AG09309 (cell line): Measurements from ENCODE around the gene LHX1.

Source experiments
- DNase-seq: peaks from one replicate; pipeline ENCODE4 v3.0.0-alpha.2; 2010; ENCODE audit warnings: low read depth
- H3K4me3 ChIP-seq: 2 replicates; pipeline ENCODE4 v1.5.1; 2011; ENCODE audit warnings: mild to moderate bottlenecking, low read depth, low read length, moderate library complexity; ENCODE audit not compliant: control insufficient read depth
- TF ChIP-seq, protein P1 (sequence below): IDR thresholded peaks from 2 replicates; pipeline ENCODE4 v1.5.1; 2011; ENCODE audit warnings: mild to moderate bottlenecking, low read depth, low read length, inconsistent platforms; ENCODE audit not compliant: insufficient read depth, control insufficient read depth; ENCODE audit errors: missing control alignments

The LHX1 gene

DNA sequence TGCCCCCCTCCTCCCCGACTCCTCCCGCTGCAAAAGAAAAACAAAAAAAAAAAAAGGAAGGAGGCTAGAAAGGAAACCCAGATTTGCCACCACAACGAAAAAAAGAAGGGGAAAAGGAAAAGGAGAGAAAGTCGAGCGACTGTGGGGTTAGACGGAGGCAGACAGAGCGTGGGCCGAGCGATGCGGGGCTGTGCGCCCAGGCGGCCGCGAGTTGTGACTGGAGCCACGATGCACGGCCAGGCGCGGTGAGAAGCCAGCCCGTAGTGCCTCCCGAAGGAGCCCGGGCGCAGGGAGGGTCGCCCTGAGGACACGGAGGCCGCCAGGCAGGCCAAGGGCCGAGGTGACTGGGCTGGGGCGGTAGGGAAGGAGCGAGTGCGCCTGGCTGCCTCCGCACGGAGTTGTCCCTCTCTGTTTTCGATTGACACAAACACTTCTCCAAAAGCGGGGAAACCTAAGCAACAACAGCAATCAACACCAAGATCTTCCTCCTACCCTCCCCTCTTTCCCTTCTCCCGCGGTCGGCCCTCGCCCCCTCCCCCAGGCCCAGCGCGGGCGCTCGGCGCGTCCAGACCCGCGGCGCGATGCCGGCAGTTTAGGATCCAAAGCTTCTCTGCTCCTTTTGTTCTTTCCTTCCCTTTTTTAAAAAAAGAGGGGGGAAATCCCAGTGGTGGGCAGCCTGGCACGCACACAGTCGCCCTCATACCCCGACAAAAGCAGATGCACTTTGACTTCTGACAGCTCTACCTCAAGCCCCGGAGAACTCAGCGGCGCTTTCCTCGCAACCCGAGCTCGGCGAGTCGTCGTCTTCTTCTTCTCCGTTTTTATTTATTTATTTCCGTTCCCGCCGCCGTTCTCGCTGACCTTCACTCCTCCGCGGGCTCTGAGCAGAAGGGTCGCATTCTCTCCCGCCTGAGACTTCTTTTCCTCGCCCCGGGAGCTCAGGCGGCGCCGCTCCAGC is at the start of gene LHX1:
TSS of gene LHX1 (plus strand) at position 475 of the 958 bp plus-strand sequence. CDS start 723 bp downstream, outside the sequence.
- no peak within 1 kb of the TSS for H3K4me3 ChIP-seq
- TF ChIP-seq, protein P1, sequence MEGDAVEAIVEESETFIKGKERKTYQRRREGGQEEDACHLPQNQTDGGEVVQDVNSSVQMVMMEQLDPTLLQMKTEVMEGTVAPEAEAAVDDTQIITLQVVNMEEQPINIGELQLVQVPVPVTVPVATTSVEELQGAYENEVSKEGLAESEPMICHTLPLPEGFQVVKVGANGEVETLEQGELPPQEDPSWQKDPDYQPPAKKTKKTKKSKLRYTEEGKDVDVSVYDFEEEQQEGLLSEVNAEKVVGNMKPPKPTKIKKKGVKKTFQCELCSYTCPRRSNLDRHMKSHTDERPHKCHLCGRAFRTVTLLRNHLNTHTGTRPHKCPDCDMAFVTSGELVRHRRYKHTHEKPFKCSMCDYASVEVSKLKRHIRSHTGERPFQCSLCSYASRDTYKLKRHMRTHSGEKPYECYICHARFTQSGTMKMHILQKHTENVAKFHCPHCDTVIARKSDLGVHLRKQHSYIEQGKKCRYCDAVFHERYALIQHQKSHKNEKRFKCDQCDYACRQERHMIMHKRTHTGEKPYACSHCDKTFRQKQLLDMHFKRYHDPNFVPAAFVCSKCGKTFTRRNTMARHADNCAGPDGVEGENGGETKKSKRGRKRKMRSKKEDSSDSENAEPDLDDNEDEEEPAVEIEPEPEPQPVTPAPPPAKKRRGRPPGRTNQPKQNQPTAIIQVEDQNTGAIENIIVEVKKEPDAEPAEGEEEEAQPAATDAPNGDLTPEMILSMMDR = no peak
- no peak for DNase-seq

DNA sequence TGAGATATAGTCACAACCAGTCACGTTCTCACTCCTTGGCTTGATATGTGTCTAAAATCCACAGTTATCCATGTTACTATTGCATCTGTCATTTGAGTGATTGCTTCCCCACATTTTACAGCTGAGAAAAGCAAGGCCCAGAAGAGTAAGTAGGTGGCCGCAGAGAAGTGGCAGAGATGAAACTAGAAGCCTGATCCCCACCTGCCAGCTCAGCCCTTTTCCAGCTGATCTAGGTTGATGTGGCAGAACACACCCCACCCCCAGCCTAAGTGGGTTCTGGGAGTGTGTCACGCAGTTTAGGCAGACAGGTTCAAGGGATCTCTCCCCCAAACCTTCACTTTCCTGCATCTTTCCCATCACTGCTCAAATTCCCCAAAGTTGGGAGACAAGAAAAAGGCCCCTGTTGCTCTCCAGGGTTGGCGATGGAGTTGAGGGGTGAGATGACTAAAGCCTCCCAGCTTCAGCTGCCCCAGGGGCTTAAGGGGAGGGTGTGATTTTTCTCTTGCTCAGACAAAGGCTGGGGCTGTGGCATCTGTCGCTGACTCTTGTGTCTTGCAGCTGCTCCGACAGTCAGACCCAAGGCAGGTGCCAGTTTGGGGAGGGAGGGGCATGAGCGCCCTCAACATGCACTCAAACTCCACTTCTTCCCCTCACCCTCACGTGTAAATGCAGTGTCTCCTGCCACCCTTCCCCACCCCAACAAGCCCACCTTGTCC is 48.9 kb upstream of the LHX1 start:
- no peak overlapping the region for H3K4me3 ChIP-seq
- TF ChIP-seq, protein P1 = no peak
- DNase-seq = no peak

DNA sequence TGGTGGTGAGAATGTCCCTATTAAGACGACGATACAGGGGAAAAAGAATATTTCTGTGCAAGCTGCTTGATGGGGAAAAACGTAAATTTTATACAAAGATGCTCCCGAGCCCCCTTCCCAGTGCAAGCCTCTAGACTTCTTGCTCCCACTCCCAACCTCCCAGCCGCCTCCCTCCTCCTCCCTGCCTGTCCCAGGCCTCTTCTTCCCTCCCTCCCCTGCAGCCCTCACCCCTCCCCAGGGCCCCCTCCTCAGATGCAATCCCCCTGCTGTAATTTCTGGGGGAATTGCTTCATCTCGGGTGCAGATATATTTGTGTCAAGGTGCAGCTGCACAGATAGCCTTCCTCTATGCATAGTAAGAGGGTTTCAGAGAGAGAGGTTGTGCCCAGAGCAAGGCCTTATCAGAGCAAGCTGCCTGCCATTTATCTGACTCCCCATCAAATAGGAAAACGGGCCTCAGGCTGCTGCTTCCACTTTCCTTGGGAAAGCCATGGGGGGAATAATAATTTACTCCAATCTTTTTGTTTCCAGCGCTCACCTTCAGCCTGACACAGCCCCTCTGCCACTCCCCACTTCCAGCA is 47.4 kb upstream of the LHX1 start:
- H3K4me3 ChIP-seq = no peak overlapping the region
- no peak for DNase-seq
- TF ChIP-seq, protein P1 = no peak

DNA sequence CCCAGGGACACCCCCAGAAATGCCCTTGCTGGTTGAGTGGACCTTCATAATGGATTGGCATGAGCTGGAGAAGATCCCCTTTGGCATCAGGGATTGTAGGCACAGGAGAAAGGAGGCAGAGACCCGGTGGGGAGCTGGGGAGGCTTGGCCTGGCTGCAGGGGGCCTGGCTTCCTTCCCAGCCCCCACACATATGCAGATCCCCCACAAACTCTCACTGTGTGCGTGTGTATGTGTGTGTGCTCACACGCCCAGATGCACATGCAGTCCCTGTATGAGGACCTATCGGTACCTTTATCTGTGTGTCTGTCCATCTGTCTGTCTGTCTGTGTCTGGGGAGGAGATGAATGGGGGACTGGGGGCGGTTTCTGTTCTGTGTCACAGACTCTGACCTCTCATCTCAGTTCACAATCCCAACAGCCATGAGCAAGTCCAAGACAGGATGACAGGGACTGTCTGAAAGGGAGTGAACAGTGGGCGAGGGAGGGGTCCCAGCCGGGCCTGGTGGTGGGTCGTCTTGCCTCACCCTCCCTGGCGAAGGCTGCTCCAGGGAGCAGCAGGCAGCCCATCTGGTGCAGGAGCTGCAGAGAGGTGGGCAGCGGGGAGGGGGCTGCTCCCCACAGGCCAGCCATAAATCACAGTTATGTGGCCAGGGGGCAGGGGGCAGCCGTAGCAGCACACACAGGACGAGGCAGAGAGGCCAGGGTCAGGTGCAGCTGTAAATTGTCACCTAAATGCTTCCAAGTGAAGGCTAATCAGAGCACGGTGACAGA is 46.7 kb upstream of the LHX1 start:
- no peak for DNase-seq
- TF ChIP-seq, protein P1 = no peak
- no peak overlapping the region for H3K4me3 ChIP-seq

DNA sequence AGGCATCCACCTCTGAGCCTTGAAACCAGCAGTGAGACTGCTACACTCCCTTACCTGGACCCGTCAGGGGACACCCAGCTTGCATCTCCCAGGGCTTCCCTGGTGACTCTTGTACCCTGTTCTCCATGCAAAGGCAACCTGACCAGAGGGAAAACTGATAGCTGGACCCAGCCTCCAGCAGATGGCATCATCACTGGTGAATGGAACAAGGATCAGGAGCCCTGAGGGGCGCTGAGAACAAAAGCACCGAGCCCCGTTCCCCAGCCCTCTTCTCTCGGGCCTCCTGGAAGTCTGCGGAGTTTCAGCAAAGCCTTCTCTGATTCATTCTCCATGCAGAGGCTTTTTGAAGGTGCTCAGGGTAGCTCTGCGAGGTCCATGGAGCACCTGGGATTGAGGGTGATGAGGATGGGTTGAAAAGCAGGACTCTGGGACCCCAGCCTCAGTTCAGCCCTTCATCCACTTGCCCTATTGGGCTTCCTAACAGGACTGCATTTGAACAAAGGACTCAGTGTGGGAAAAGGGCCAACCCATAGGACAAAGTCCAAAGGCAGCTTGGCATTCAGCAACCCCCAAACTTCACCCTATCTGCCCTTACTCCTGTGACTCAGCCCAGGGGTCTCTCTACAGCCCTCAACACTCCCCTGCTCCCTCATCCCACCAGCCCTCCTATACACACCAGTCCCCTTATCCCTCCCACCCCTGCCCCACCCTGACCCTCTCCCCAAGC is 45.0 kb upstream of the LHX1 start:
- no peak overlapping the region for H3K4me3 ChIP-seq
- TF ChIP-seq, protein P1 = no peak
- no peak for DNase-seq
